SJSA1 (cell line): ENCODE results near the gene METAP1. TPM values are rescaled to one million over a fixed set of nuclear protein-coding genes. Genes with fewer than 3 reads are reported as not detected.
"Not testable (repeated sequence)": the region's sequence is repeated elsewhere in the genome, so short reads cannot be mapped to it uniquely, and the experiment has no call there.

Experiments
- DNase-seq, 2 experiments: peaks; one replicate each; pipeline ENCODE4 v3.0.0-alpha.2; 2015 to 2020; ENCODE audit warnings: low spot score in 2 of 2, low read depth in 1 of 2
- H3K27ac ChIP-seq: fragments of 250-450 bp; sonication (Bioruptor Pico); 2 replicates; pipeline ENCODE4 v1.5.1; 2020; ENCODE audit warnings: mild to moderate bottlenecking, moderate library complexity
- H3K27me3 ChIP-seq: fragments of 250-450 bp; sonication (Bioruptor Pico); replicated peaks from 2 replicates; pipeline ENCODE4 v1.5.1; 2020; ENCODE audit warnings: mild to moderate bottlenecking, moderate library complexity
- H3K36me3 ChIP-seq: fragments of 250-450 bp; sonication (Bioruptor Pico); 2 replicates; pipeline ENCODE4 v1.5.1; 2020; ENCODE audit warnings: mild to moderate bottlenecking
- H3K4me1 ChIP-seq: fragments of 250-450 bp; sonication (Bioruptor Pico); replicated peaks from 2 replicates; pipeline ENCODE4 v1.6.1; 2021; ENCODE audit warnings: mild to moderate bottlenecking
- H3K4me3 ChIP-seq: fragments of 250-450 bp; sonication (Bioruptor Pico); 2 replicates; pipeline ENCODE4 v1.5.1; 2020; ENCODE audit warnings: mild to moderate bottlenecking
- H3K9me3 ChIP-seq: fragments of 250-450 bp; sonication (Bioruptor Pico); replicated peaks from 2 replicates; pipeline ENCODE4 v1.5.1; 2020; ENCODE audit warnings: mild to moderate bottlenecking
- total RNA-seq: library from RNA; depleted of rRNA; stranded (reverse); fragments of >200 nt; shearing (Covaris generic); gene quantifications from 2 replicates; pipeline ENCODE4 v1.2.3, GENCODE V29; 2014

The METAP1 gene
- total RNA-seq, 1 experiment from 2014 or later, result 73.1 TPM

GRCh38 chr4:99013884-99014523 lies 18.5 kb downstream of the METAP1 start:
- H3K36me3 ChIP-seq, result no peaks in the 10 kb centered on the region; the same call in 1 of the 2 replicates
- no peak for DNase-seq
- no peak overlapping the region for H3K27ac ChIP-seq
- no peaks in the 10 kb centered on the region for H3K4me1 ChIP-seq
- H3K4me3 ChIP-seq, result no peak overlapping the region
- H3K9me3 ChIP-seq, result no peaks in the 10 kb centered on the region
- no peaks in the 10 kb centered on the region for H3K27me3 ChIP-seq

GRCh38 chr4:99021386-99021785 lies 25.9 kb downstream of the METAP1 start:
- no peaks in the 10 kb centered on the region for H3K4me1 ChIP-seq
- H3K27me3 ChIP-seq, result no peaks in the 10 kb centered on the region
- DNase-seq, result no peak
- H3K4me3 ChIP-seq, result no peak overlapping the region
- peaks cover 8% of the 10 kb centered on the region; the same call in 1 of the 2 replicates for H3K9me3 ChIP-seq
- H3K27ac ChIP-seq, result no peak overlapping the region
- no peaks in the 10 kb centered on the region; the same call in 1 of the 2 replicates for H3K36me3 ChIP-seq

- Histone ChIP-seq H3K27ac (no peak overlapping the region), H3K36me3 (no peaks in the 10 kb centered on the region), H3K4me1 (peaks cover 7% of the 10 kb centered on the region), H3K9me3 (peaks cover 8% of the 10 kb centered on the region; the same call in 1 of the 2 replicates), H3K4me3 (no peak overlapping the region), H3K27me3 (no peaks in the 10 kb centered on the region)
- no peak for DNase-seq
Measured at GRCh38 chr4:99022566-99022965, 27.0 kb downstream of the METAP1 start.

GRCh38 chr4:99023800-99024251 lies 28.3 kb downstream of the METAP1 start:
- H3K27ac ChIP-seq, H3K4me3 ChIP-seq, H3K9me3 ChIP-seq, DNase-seq, H3K36me3 ChIP-seq, H3K27me3 ChIP-seq, H3K4me1 ChIP-seq: not testable (repeated sequence)

- DNase-seq, result no peak
Measured at GRCh38 chr4:99024481-99025275, 29.2 kb downstream of the METAP1 start.

GRCh38 chr4:99025506-99025905 lies 30.0 kb downstream of the METAP1 start:
- no peak overlapping the region for H3K27ac ChIP-seq
- H3K4me1 ChIP-seq, result peaks cover 9% of the 10 kb centered on the region
- H3K27me3 ChIP-seq, result no peaks in the 10 kb centered on the region
- no peak for DNase-seq
- no peaks in the 10 kb centered on the region for H3K36me3 ChIP-seq
- 0 out of 2 replicates have a peak, but pooled peaks cover 3% of the 10 kb centered on the region for H3K9me3 ChIP-seq
- no peak overlapping the region for H3K4me3 ChIP-seq

More at GRCh38 chr4:99024481-99025275, 29.2 kb downstream of the METAP1 start:
- Histone ChIP-seq H3K4me3 (no peak overlapping the region), H3K27ac (no peak overlapping the region), H3K9me3 (peaks cover 3% of the 10 kb centered on the region; the same call in 1 of the 2 replicates), H3K4me1 (peaks cover 9% of the 10 kb centered on the region), H3K27me3 (no peaks in the 10 kb centered on the region), H3K36me3 (no peaks in the 10 kb centered on the region)

GRCh38 chr4:99027304-99027703 lies 31.8 kb downstream of the METAP1 start:
- Histone ChIP-seq H3K27me3 (no peaks in the 10 kb centered on the region), H3K9me3 (no peaks in the 10 kb centered on the region), H3K36me3 (no peaks in the 10 kb centered on the region; the same call in 1 of the 2 replicates), H3K4me3 (no peak overlapping the region), H3K27ac (no peak overlapping the region), H3K4me1 (peaks cover 9% of the 10 kb centered on the region)
- DNase-seq, result peak in 1 of 2 experiments; percentile 2

- Histone ChIP-seq H3K9me3 (no peaks in the 10 kb centered on the region), H3K27me3 (no peaks in the 10 kb centered on the region), H3K27ac (no peak overlapping the region), H3K4me1 (peaks cover 9% of the 10 kb centered on the region), H3K4me3 (no peak overlapping the region), H3K36me3 (no peaks in the 10 kb centered on the region; the same call in 1 of the 2 replicates)
- DNase-seq, result no peak
Measured at GRCh38 chr4:99028187-99028586, 32.7 kb downstream of the METAP1 start.

- Histone ChIP-seq H3K27ac (no peak overlapping the region), H3K27me3 (no peaks in the 10 kb centered on the region), H3K36me3 (no peaks in the 10 kb centered on the region; the same call in 1 of the 2 replicates), H3K4me3 (no peak overlapping the region), H3K9me3 (no peaks in the 10 kb centered on the region), H3K4me1 (peaks cover 9% of the 10 kb centered on the region)
- DNase-seq, result no peak
Measured at GRCh38 chr4:99029018-99029735, 33.7 kb downstream of the METAP1 start.

- Histone ChIP-seq H3K4me3 (no peak overlapping the region), H3K9me3 (no peaks in the 10 kb centered on the region), H3K36me3 (no peaks in the 10 kb centered on the region; the same call in 1 of the 2 replicates), H3K27me3 (no peaks in the 10 kb centered on the region), H3K4me1 (peaks cover 9% of the 10 kb centered on the region), H3K27ac (no peak overlapping the region)
- DNase-seq, result no peak
Measured at GRCh38 chr4:99029852-99030251, 34.3 kb downstream of the METAP1 start.

GRCh38 chr4:99033956-99034355 lies 38.4 kb downstream of the METAP1 start:
- no peak overlapping the region for H3K4me3 ChIP-seq
- no peaks in the 10 kb centered on the region for H3K4me1 ChIP-seq
- no peak overlapping the region for H3K27ac ChIP-seq
- H3K27me3 ChIP-seq, result no peaks in the 10 kb centered on the region
- no peaks in the 10 kb centered on the region for H3K9me3 ChIP-seq
- DNase-seq, result no peak
- peaks cover 6% of the 10 kb centered on the region; the same call in 1 of the 2 replicates for H3K36me3 ChIP-seq

GRCh38 chr4:99038213-99038612 lies 42.7 kb downstream of the METAP1 start:
- DNase-seq, result no peak
- Histone ChIP-seq H3K27me3 (no peaks in the 10 kb centered on the region), H3K9me3 (no peaks in the 10 kb centered on the region), H3K4me1 (no peaks in the 10 kb centered on the region), H3K4me3 (no peak overlapping the region), H3K27ac (no peak overlapping the region), H3K36me3 (peaks cover 10% of the 10 kb centered on the region; the same call in 1 of the 2 replicates)

GRCh38 chr4:99043346-99043745 lies 47.8 kb downstream of the METAP1 start:
- no peak overlapping the region for H3K4me3 ChIP-seq
- H3K36me3 ChIP-seq, result peaks cover 24% of the 10 kb centered on the region
- H3K9me3 ChIP-seq, result no peaks in the 10 kb centered on the region
- H3K4me1 ChIP-seq, result no peaks in the 10 kb centered on the region
- H3K27ac ChIP-seq, result no peak overlapping the region
- H3K27me3 ChIP-seq, result no peaks in the 10 kb centered on the region
- DNase-seq, result no peak
